Aorta (tissue), 5 donors: ENCODE measurements around the gene TSHZ1. TPM values are rescaled to one million over a fixed set of nuclear protein-coding genes. Genes with fewer than 3 reads are reported as not detected.

ENCODE experiments used
- ATAC-seq: fragments of 200-7000 bp; cut with Tn5 transposase; one replicate; pipeline ENCODE4 v1.9.1; 2022; ENCODE audit warnings: moderate library complexity; ENCODE audit not compliant: low FRiP score
- DNase-seq, 2 donors: peaks; one replicate each; pipeline ENCODE4 v3.0.0-alpha.2; 2020
- H3K27ac ChIP-seq, 2 donors: one replicate each; pipeline ENCODE4 v1.5.1; 2013; ENCODE audit warnings: low read length in 2 of 2, mild to moderate bottlenecking in 2 of 2, moderate library complexity in 2 of 2, control low read depth in 1 of 2, inconsistent platforms in 1 of 2, low read depth in 1 of 2
- H3K27me3 ChIP-seq, 2 donors: one replicate each; pipeline ENCODE4 v1.6.1; 2013; ENCODE audit warnings: control low read depth in 1 of 2, low read length in 1 of 2, mild to moderate bottlenecking in 1 of 2, moderate library complexity in 1 of 2; ENCODE audit not compliant: insufficient read depth in 2 of 2, control insufficient read depth in 1 of 2
- H3K36me3 ChIP-seq, 2 donors: one replicate each; pipeline ENCODE4 v1.6.1; 2013; ENCODE audit warnings: control low read depth in 1 of 2, low read length in 1 of 2, mild to moderate bottlenecking in 1 of 2; ENCODE audit not compliant: insufficient read depth in 2 of 2, control insufficient read depth in 1 of 2
- H3K4me1 ChIP-seq, 2 donors: one replicate each; pipeline ENCODE4 v1.6.1; 2013; ENCODE audit warnings: low read length in 2 of 2, control low read depth in 1 of 2, mild to moderate bottlenecking in 1 of 2, moderate library complexity in 1 of 2; ENCODE audit not compliant: insufficient read depth in 2 of 2, control insufficient read depth in 1 of 2
- H3K4me3 ChIP-seq, 2 donors: one replicate each; pipeline ENCODE4 v1.5.1; 2013; ENCODE audit warnings: low read length in 2 of 2, control low read depth in 1 of 2, mild to moderate bottlenecking in 1 of 2
- H3K9me3 ChIP-seq: one replicate; pipeline ENCODE4 v1.6.1; 2013; ENCODE audit warnings: mild to moderate bottlenecking, low read length; ENCODE audit not compliant: control insufficient read depth
- WGBS, 2 donors: extraction: QIAGEN DNeasy Blood & Tissue Kit; methylation state at CpG; one replicate each; pipeline ENCODE4 v1.1.7; 2013; 5-methylcytosine and 5-hydroxymethylcytosine counted together
- intact Hi-C, 2 donors: fragments of 100-400 bp; cut with DNase I; formaldehyde crosslinking; loops; one replicate each; pipeline versions ENCODE4 v1.14.2 to v1.15.0; 2022
- polyA plus RNA-seq, 2 donors: library from polyadenylated mRNA; stranded (reverse); fragments of 200-250 nt; gene quantifications; one replicate each; pipeline ENCODE4 v1.2.3, GENCODE V29; 2013
- total RNA-seq, 2 donors: library from RNA; stranded (reverse); fragmentation: NEBNext Ultra II Directional; extraction: Animal tissue kit (Norgen Biotek cat#: 25700); gene quantifications; one replicate each; pipeline ENCODE4 v1.2.1, GENCODE V29; 2021
- donor health status: healthy with polysubstance abuse.
- donor health status: Bipolar disorder and iron deficiency.
- donor health status: DM: no; HTN: no; CAD: no.
- donor health status: DM: no; HTN: no; CAD: no.
- donor health status: DM: yes; HTN: yes; CAD: no.

Gene TSHZ1
- total and polyA plus RNA-seq, 4 donors = 3.3 to 26.0 (median 11.8) TPM

DNA sequence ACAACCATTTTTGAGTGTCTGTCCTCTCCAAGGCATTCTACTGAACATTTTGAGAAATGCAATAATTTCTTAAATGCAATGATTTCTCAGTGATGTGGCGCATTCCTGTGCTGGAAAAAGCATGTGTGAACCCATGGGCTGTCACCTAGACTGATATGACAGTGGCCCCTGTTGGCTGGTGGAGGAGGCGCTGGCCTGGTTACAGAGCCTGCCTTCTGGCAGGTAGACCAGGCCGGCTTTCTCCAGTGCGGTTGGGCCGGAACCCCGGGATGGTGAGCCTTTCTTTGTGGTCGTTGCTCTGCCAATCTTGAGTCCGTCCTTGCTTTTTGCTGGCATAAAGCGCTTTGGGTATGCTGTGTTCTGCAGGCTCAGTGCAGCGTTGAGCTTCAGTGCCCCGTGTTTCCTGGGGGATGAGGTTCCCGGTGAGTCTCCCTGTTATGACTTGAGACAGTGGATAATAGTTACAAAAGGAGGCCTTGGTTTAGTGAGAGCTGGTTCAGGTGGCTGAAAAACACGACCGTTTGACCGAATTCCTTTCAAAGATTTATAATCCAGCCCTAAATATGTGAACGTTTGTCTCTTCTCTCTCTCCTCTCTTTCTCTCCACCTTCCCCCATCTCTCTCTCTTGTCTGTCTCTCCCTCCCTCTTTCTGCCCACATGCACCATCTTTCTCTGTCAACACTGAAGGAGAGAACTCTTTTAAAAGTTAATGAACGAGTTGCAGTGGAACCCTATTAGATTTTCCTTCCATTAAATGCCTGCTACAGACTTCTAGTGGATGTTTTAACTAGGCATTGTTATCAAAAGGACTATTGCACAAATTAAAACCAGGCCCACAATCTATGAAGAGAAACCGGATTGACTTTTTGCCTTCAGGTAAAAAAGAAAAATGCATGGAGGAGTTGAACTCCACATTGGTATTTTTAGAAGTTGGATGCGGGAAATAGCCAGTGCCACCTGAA is 34.0 kb downstream of the TSHZ1 start:
- Histone ChIP-seq H3K27ac (no peak overlapping the region), H3K27me3 (no peaks in the 10 kb centered on the region), H3K4me3 (no peak overlapping the region), H3K9me3 (no peaks in the 10 kb centered on the region), H3K36me3 (no peaks in the 10 kb centered on the region), H3K4me1 (no peaks in the 10 kb centered on the region)
- intact Hi-C loops = loop anchor here in 1 of 2 donors (5.0 kb wide), 1 partner anchor 32 kb away; the partner anchor contains the start of gene TSHZ1
- 72 to 79% methylated on average over 19 of the region's 19 CpGs for WGBS, 2 donors
- DNase-seq = no peak
- no peak for ATAC-seq

DNA sequence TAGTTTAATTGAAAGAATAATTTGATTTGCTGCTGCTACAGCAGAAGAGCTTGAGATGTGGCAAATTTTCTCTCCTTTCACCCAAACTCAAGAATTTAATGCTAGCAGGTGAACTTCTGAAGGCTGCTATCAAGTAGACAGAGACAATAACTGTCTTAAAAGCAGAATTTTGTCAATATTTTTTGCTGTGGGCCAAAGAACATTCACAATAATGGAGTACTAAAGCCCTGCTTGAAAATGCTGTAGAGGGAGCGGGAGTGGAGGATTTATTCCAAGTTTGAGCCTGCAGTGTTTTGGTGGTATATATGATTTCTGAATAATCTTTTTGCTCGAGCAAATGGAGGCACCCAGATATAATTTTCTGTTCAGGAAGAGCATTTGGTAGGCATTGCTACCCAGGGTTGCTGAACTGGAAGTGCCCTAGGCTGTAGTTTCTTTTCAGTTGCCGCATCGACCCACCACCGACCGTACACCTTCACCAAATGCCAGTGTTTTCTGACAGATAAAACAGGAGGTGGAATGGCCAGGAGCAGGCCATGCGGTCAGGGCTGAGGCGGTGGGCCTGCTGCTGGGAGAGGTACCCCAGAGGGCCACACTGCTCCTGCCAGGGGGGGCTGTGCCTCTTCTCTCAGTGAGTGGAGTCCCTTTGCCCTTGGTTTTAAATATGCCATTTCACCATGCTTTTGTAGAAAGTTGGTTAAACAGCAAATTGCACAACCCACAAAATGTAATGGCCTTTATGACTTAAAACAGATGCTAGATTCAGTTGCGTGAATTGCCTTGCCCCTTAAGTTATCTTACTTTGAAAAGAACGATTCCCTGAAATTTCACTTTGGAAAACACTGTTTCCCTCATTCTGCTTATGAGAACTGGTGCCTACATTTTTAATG is 36.4 kb downstream of the TSHZ1 start:
- H3K4me3 ChIP-seq = peak overlapping the region; percentile 35 to 61
- no peaks in the 10 kb centered on the region for H3K36me3 ChIP-seq
- H3K4me1 ChIP-seq = no peaks in the 10 kb centered on the region
- H3K27me3 ChIP-seq = no peaks in the 10 kb centered on the region
- intact Hi-C loops = loop anchor here in 1 of 2 donors (5.0 kb wide), 1 partner anchor 35 kb away; the partner anchor contains the start of gene TSHZ1
- H3K27ac ChIP-seq = peak overlapping the region in 1 of 2 donors; percentile 69
- ATAC-seq (no peak), DNase-seq (no peak)
- no peaks in the 10 kb centered on the region for H3K9me3 ChIP-seq
- 69 to 77% methylated on average over 10 of the region's 10 CpGs for WGBS, 2 donors

DNA sequence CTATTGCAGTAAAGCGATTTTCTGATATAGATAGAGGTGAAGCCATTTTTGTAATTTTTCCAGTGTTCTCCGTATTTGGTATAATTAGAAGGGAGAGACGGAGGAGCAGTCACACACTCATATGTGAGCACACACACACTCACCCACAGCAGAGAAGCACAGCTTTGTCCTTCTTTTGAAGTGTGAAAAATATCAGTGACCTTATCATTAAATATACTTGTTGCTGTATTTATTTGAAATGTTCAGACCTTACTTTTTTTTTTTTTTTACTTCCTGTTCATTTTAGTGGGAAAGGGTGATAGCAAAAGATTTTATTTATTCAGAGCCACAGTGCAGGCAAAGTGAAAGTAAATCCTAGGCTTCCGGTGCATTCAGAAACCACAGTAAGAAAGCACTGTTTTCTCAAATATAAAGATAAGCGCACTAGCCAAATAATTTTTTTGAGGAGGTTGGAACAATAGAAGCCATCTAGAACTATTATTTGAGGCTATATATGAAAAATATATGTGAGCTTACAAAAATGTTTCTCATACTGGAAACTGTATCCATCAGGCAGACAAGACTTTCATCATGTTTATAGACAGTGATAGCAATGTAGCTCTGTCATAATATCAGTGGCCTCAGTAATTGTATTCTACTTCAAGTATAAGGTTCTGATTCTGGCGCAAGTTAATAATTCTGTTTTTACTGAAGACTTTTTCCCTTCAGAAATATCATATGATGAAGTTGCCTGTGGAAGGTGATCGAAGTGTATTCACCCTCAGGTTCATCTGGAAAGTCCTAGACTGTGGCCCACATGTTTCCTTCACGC is 37.2 kb downstream of the TSHZ1 start:
- Histone ChIP-seq H3K4me1 (no peaks in the 10 kb centered on the region), H3K36me3 (no peaks in the 10 kb centered on the region), H3K27me3 (no peaks in the 10 kb centered on the region), H3K4me3 (peak overlapping the region; percentile 35 to 61), H3K9me3 (no peaks in the 10 kb centered on the region), H3K27ac (no peak overlapping the region)
- intact Hi-C loops = loop anchor here in 1 of 2 donors (5.0 kb wide), 1 partner anchor 36 kb away; the partner anchor contains the start of gene TSHZ1
- DNase-seq (no peak), ATAC-seq (no peak)
- 26% methylated on average over 8 of the region's 8 CpGs for WGBS, 2 donors

DNA sequence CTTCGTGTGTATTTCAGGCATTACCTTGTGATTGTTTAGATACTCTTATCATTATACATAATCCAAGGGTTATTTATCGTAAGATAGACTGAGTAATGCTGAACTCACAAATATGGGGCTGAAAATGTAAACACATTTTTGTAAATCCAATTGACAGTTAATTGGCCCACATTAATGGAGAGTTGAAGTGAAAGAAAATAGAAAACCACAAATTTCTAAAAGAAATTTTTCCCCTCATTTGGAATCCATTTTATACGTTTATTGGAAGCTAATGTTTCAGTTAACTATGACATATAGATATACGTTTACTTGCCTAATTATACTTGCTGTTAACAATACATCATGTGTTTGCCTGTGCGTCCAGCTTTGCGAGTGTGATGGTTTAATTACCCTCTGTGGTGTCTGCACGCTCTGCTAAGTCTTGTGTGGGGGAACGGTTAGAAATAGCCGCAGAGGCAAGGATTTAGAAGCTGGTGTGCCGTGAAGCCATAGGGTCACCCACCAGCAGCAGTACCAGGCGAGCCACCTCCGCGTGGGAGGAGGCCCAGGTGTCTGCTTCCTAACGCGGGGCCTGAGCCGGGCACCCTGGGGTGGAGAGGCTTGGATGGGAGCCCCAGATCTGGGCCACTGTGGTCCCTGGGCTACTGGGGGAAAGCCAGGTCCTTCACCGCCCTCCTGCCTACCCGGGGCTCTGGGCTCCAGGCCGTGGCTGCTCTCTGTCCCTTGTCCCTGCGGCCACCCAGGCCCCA is 38.0 kb downstream of the TSHZ1 start:
- Histone ChIP-seq H3K4me1 (no peaks in the 10 kb centered on the region), H3K27me3 (no peaks in the 10 kb centered on the region), H3K27ac (no peak overlapping the region), H3K36me3 (no peaks in the 10 kb centered on the region), H3K4me3 (no peak overlapping the region), H3K9me3 (no peaks in the 10 kb centered on the region)
- WGBS, 2 donors = 88 to 93% methylated on average over 20 of the region's 20 CpGs
- no peak for ATAC-seq
- DNase-seq = no peak
- intact Hi-C loops = loop anchor here in 1 of 2 donors (5.0 kb wide), 1 partner anchor 36 kb away; the partner anchor contains the start of gene TSHZ1

DNA sequence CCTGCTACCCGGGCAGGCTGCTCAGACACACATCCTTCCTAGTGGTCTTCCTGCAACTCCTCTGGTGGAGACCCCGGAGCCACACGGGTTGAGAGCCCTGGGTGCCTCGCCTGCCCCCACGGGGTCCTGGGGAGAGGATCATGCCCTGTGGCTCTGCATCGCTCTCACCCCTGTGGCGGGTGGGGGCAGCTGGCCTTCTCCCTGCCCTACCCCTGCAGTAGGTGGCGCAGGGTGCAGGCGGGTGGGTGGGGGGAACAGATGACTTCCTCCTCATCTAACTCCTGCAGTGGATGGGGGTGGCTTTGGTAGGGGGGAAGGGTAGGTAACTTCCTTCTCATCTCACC is 38.5 kb downstream of the TSHZ1 start:
- Histone ChIP-seq H3K36me3 (no peaks in the 10 kb centered on the region), H3K9me3 (no peaks in the 10 kb centered on the region), H3K27ac (no peak overlapping the region), H3K4me1 (no peaks in the 10 kb centered on the region), H3K4me3 (no peak overlapping the region), H3K27me3 (no peaks in the 10 kb centered on the region)
- no peak for DNase-seq
- ATAC-seq = no peak
- intact Hi-C loops = loop anchor here in 1 of 2 donors (5.0 kb wide), 1 partner anchor 37 kb away; the partner anchor contains the start of gene TSHZ1
- WGBS, 2 donors = 95 to 97% methylated on average over 9 of the region's 9 CpGs

DNA sequence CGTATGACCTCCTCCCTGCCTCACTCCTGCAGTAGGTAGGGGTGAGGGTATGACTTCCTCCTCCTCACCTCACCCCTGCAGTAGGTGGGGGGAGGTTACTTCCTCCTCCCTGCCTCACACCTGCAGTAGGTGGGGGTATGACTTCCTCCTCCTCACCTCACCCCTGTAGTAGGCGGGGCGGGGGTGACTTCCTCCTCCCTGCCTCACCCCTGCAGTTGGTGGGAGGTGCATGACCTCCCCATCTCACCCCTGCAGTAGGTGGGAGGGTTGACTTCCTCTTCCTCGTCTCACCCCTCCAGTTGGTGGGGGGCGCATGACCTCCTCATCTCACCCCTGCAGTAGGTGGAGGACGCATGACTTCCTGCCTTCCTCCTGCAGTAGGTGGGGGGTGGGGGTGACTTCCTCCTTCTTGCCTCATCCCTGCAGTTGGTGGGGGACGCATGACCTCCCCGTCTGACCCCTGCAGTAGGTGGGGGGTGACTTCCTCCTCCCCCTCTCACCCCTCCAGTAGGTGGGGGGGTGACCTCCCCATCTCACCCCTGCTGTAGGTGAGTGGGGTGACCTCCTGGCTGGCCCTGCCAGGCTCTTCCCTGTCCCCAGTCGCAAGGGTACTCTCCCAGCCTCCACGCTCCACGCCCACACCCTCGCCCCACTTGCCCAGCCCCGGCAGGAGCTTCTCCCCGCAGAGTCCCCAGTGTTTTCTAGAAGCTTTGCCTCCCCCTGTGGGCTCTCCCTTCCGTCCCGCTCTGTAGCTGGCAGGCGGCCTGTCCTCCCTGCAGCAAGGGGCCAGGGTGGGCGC is 39.3 kb downstream of the TSHZ1 start:
- peak; percentile 8 for ATAC-seq
- Histone ChIP-seq H3K9me3 (no peaks in the 10 kb centered on the region), H3K36me3 (no peaks in the 10 kb centered on the region), H3K4me1 (no peaks in the 10 kb centered on the region), H3K27ac (no peak overlapping the region), H3K27me3 (no peaks in the 10 kb centered on the region), H3K4me3 (no peak overlapping the region)
- intact Hi-C loops = loop anchor here in 1 of 2 donors (5.0 kb wide), 1 partner anchor 38 kb away; the partner anchor contains the start of gene TSHZ1
- no peak for DNase-seq
- 91 to 93% methylated on average over 18 of the region's 18 CpGs for WGBS, 2 donors

DNA sequence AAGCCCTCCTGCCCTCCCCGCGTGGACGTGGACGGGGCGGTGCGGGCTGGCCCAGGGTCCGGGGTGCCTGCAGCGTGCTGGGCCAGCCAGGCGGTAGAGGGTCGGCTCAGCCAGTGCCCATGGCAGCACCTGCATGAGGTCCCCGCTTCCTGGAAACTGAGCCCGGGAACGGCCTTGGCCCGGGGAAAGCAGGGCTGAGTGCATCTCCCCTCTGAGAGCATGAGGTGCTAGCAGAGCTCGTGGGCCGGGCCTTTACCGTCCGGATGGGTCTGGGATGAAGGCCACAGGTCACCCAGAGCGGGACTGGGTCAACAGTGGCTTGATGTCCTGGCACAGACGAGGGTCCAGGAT is 39.8 kb downstream of the TSHZ1 start:
- H3K4me1 ChIP-seq = no peaks in the 10 kb centered on the region
- no peaks in the 10 kb centered on the region for H3K36me3 ChIP-seq
- intact Hi-C loops = no loop called here
- H3K9me3 ChIP-seq = no peaks in the 10 kb centered on the region
- 96 to 97% methylated on average over 20 of the region's 20 CpGs for WGBS, 2 donors
- no peak overlapping the region for H3K27ac ChIP-seq
- no peak overlapping the region for H3K4me3 ChIP-seq
- ATAC-seq (peak; percentile 17), DNase-seq (no peak)
- no peaks in the 10 kb centered on the region for H3K27me3 ChIP-seq
